Calu3 (cell line): ENCODE results near the gene GIGYF2. TPM values are rescaled to one million over a fixed set of nuclear protein-coding genes. Genes with fewer than 3 reads are reported as not detected.

Source experiments
- BruUV-seq: library from RNA; stranded (reverse); fragments of 400-500 nt; replicated peaks from 2 replicates; lab custom pipeline; 2021; lab: Mats Ljungman, UMichigan
- CTCF ChIA-PET: fragments of 300-600 bp; sonication (Branson Sonifier 250); formaldehyde crosslinking; loops from one replicate; lab custom pipeline; 2022; ENCODE audit warnings: antibody characterized with exemption; lab: Charles Lee
- DNase-seq: peaks from one replicate; pipeline ENCODE4 v3.0.0; 2022
- H3K27ac Mint-ChIP-seq: one replicate; pipeline ENCODE4 v1.8.0; 2022; ENCODE audit warnings: mixed read lengths; ENCODE audit not compliant: unreplicated experiment
- H3K27me3 Mint-ChIP-seq: one replicate; pipeline ENCODE4 v1.8.0; 2022; ENCODE audit warnings: mixed read lengths; ENCODE audit not compliant: unreplicated experiment
- H3K36me3 Mint-ChIP-seq: one replicate; pipeline ENCODE4 v1.8.0; 2022; ENCODE audit warnings: mild to moderate bottlenecking, moderate library complexity, mixed read lengths; ENCODE audit not compliant: insufficient read depth, unreplicated experiment
- H3K4me1 Mint-ChIP-seq: one replicate; pipeline ENCODE4 v1.8.0; 2022; ENCODE audit warnings: mild to moderate bottlenecking, low read depth, mixed read lengths; ENCODE audit not compliant: unreplicated experiment
- H3K4me3 Mint-ChIP-seq: one replicate; pipeline ENCODE4 v1.8.0; 2022; ENCODE audit warnings: mild to moderate bottlenecking, low read depth, moderate library complexity, mixed read lengths; ENCODE audit not compliant: unreplicated experiment
- H3K9me3 Mint-ChIP-seq: one replicate; pipeline ENCODE4 v1.8.0; 2022; ENCODE audit warnings: low read depth, mixed read lengths; ENCODE audit not compliant: unreplicated experiment
- CTCF ChIP-seq: fragments of 200-600 bp; IDR thresholded peaks from one replicate; pipeline ENCODE4 v1.8.0; 2022; ENCODE audit warnings: antibody characterized with exemption; ENCODE audit not compliant: unreplicated experiment
- intact Hi-C: fragments of 100-400 bp; cut with micrococcal nuclease; formaldehyde crosslinking; loops from one replicate; pipeline ENCODE4 v1.10.0; 2022; ENCODE audit not compliant: unreplicated experiment
- total RNA-seq: library from RNA; stranded (reverse); gene quantifications from 2 replicates; pipeline ENCODE4 v1.2.3, GENCODE V29; 2022

The GIGYF2 gene
- total RNA-seq, 1 experiment from 2014 or later = 72.2 TPM

GRCh38 chr2:232892843-232893242 is 195.7 kb downstream of the GIGYF2 start:
- H3K4me1 Mint-ChIP-seq = peaks cover 10% of the 10 kb centered on the region
- intact Hi-C loops = no loop called here
- no peak for TF ChIP-seq CTCF
- no TSS peak for BruUV-seq
- CTCF ChIA-PET = no interaction called here
- H3K36me3 Mint-ChIP-seq = peaks cover 7% of the 10 kb centered on the region
- no peaks in the 10 kb centered on the region for H3K9me3 Mint-ChIP-seq
- no peak overlapping the region for H3K27ac Mint-ChIP-seq
- DNase-seq = no peak
- H3K4me3 Mint-ChIP-seq = no peak overlapping the region
- H3K27me3 Mint-ChIP-seq = no peaks in the 10 kb centered on the region

DNA sequence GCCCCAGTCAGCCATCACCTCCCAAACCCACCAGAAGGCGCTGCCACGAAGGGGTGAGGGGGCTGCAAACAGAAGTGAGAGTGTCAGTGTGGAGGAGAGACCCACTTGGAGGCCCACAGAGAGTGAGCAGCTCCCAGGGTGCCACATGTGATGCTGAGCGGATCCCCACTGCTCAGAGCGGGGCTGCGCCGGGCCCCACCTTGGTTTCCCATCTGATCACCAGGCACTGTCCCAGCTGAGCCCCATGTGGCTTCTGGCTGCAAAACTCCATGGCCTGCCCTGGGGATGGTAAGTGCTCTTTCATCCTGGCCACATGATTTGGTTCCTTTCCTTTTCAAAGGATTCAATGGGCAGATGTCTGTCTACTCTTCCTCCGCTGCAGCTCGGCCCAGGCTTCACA is 196.7 kb downstream of the GIGYF2 start:
- TF ChIP-seq CTCF = no peak
- intact Hi-C loops = no loop called here
- DNase-seq = no peak
- no peaks in the 10 kb centered on the region for H3K27me3 Mint-ChIP-seq
- H3K27ac Mint-ChIP-seq = no peak overlapping the region
- CTCF ChIA-PET = no interaction called here
- H3K4me1 Mint-ChIP-seq = peaks cover 10% of the 10 kb centered on the region
- no peak overlapping the region for H3K4me3 Mint-ChIP-seq
- H3K36me3 Mint-ChIP-seq = peaks cover 7% of the 10 kb centered on the region
- H3K9me3 Mint-ChIP-seq = no peaks in the 10 kb centered on the region
- BruUV-seq = no TSS peak

- no peak overlapping the region for H3K27ac Mint-ChIP-seq
- TF ChIP-seq CTCF = no peak
- H3K4me3 Mint-ChIP-seq = no peak overlapping the region
- BruUV-seq = no TSS peak
- CTCF ChIA-PET = no interaction called here
- H3K9me3 Mint-ChIP-seq = no peaks in the 10 kb centered on the region
- H3K36me3 Mint-ChIP-seq = peaks cover 7% of the 10 kb centered on the region
- H3K4me1 Mint-ChIP-seq = peaks cover 10% of the 10 kb centered on the region
- no peak for DNase-seq
- H3K27me3 Mint-ChIP-seq = no peaks in the 10 kb centered on the region
- intact Hi-C loops = no loop called here
Measured at GRCh38 chr2:232894251-232894650, 197.1 kb downstream of the GIGYF2 start.

DNA sequence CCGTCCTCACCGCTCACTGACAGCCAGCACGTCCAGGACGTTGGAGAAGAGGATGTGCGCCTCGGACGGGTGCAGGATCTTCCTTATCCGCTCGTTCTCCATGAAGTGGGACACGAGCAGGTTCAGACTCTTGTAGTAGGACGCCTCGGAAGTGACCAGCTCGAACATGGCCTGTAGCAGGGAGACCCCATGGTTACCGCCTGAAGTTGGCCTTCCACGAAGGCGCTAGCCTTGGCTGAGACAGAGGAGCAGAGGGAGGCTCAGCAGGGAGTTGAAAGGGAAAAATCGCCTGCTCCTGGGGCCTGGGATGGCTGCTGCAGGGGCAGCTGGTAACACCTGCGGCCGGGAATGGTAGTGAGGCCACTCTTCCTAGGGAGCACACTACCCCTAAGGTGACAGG is 197.6 kb downstream of the GIGYF2 start:
- no peak overlapping the region for H3K27ac Mint-ChIP-seq
- no peak for DNase-seq
- H3K36me3 Mint-ChIP-seq = peaks cover 7% of the 10 kb centered on the region
- intact Hi-C loops = no loop called here
- CTCF ChIA-PET = no interaction called here
- H3K4me1 Mint-ChIP-seq = peaks cover 10% of the 10 kb centered on the region
- no peak for TF ChIP-seq CTCF
- H3K27me3 Mint-ChIP-seq = no peaks in the 10 kb centered on the region
- no TSS peak for BruUV-seq
- no peaks in the 10 kb centered on the region for H3K9me3 Mint-ChIP-seq
- H3K4me3 Mint-ChIP-seq = no peak overlapping the region
